ENCODE results near the gene KLC4.
"Not testable (repeated sequence)": the region's sequence is repeated elsewhere in the genome, so short reads cannot be mapped to it uniquely, and the experiment has no call there.

KLC4 gene

DNA sequence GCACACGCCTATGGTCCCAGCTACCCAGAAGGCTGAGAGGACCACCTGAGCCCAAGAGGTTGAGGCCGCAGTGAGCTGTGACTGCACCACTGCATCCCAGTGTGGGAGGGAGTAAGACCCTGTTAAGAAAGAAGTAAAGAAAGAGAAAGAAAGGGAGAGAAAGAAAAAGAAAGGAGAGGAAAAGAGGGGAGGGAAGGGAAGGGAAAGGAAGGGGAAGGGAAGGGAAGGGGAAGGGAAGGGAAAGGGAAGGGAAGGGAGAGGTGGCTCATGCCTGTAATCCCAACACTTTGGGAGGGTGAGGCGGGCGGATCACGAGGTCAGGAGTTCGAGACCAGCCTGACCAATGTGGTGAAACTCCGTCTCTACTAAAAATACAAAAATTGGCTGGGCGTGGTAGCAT is 18.0 kb upstream of the KLC4 start:
- not testable (repeated sequence) for H3K4me1 ChIP-seq (ENCODE audit: insufficient read depth, low read length); H3K4me3 ChIP-seq (ENCODE audit: low read length); H3K27me3 ChIP-seq (ENCODE audit: insufficient read depth, low read length); H2AFZ ChIP-seq (ENCODE audit: low read depth, low read length); H3K9me3 ChIP-seq (ENCODE audit: low read length)
- H3K36me3 ChIP-seq (ENCODE audit: insufficient read depth, low read length), result peaks cover 74% of the 10 kb centered on the region

DNA sequence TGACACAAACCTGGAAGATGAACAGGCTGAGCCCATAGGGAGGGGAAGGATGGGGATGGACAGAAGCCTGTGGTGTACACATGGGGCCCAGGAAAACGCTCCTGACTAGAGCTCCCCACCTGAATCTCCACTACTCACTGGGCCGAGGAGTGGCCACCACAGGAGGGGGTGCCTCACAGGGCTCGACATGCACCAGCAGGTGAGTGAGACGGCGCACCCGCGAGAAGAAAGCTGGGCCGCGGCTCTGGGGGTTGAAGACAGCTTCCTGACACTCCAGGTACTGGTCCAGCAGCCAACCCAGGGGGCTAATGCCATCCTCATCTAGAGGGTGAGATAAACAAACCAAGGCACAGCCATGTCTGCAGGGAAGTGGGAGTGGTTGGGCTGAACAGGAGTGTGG is 16.1 kb upstream of the KLC4 start:
- Histone ChIP-seq H2AFZ (ENCODE audit: low read depth, low read length) (no peak overlapping the region), H3K9me3 (ENCODE audit: low read length) (no peaks in the 10 kb centered on the region), H3K27me3 (ENCODE audit: insufficient read depth, low read length) (no peaks in the 10 kb centered on the region), H3K4me3 (ENCODE audit: low read length) (no peak overlapping the region), H3K36me3 (ENCODE audit: insufficient read depth, low read length) (peaks cover 73% of the 10 kb centered on the region), H3K4me1 (ENCODE audit: insufficient read depth, low read length) (no peaks in the 10 kb centered on the region)

DNA sequence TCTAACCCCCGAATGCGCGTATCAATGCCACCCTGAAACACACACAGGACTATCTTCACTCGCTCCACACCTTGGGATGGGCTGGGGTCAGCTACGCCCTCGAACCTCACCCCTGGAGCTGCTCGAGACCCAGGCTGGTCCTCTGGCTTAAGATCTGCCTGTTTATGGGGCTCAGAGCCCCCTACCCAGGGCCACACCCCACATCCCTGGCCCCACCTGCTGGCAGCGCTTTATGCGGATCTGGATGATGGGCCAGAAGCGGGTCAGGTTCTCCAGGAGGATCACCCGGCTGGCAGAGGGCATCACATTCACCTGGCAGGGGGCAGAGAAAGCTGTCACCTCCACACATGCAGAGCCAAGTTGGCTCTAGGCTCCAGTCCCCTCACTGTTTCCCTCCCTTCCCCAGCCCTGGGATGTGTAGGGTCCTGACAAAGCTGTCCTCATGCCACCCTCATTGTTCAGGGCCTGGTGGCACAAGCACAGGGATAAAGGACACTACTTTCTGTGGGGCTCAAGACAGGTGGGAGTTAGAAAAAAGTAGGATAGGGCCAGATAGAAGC is 14.0 kb upstream of the KLC4 start:
- Histone ChIP-seq H3K4me1 (ENCODE audit: insufficient read depth, low read length) (no peaks in the 10 kb centered on the region), H3K36me3 (ENCODE audit: insufficient read depth, low read length) (peaks cover 71% of the 10 kb centered on the region), H3K4me3 (ENCODE audit: low read length) (no peak overlapping the region), H3K27me3 (ENCODE audit: insufficient read depth, low read length) (no peaks in the 10 kb centered on the region), H2AFZ (ENCODE audit: low read depth, low read length) (no peak overlapping the region), H3K9me3 (ENCODE audit: low read length) (no peaks in the 10 kb centered on the region)

DNA sequence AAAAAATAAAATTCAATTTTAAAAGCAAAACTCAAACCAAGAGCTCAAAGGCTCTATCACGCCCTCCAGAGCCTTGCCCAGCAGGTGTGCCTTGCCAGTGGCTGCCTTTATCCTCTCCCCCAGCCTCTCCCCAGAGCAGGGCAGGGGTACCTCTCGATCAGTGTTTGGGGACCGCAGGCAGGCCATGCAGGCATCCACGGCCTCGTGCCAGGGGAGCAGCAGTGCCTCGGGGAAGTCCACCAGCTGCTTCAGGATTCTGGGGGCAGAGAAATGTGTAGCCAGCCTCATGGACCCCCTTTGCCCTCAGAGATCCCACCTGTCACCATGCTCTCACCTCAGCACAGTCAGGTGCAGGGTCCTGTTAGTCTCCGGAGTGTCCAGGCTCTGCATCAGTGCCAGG is 11.4 kb upstream of the KLC4 start:
- no peak overlapping the region for H3K4me3 ChIP-seq (ENCODE audit: low read length)
- peaks cover 1% of the 10 kb centered on the region for H3K4me1 ChIP-seq (ENCODE audit: insufficient read depth, low read length)
- H3K36me3 ChIP-seq (ENCODE audit: insufficient read depth, low read length), result peaks cover 67% of the 10 kb centered on the region
- no peak overlapping the region for H2AFZ ChIP-seq (ENCODE audit: low read depth, low read length)
- no peaks in the 10 kb centered on the region for H3K9me3 ChIP-seq (ENCODE audit: low read length)
- H3K27me3 ChIP-seq (ENCODE audit: insufficient read depth, low read length), result no peaks in the 10 kb centered on the region

DNA sequence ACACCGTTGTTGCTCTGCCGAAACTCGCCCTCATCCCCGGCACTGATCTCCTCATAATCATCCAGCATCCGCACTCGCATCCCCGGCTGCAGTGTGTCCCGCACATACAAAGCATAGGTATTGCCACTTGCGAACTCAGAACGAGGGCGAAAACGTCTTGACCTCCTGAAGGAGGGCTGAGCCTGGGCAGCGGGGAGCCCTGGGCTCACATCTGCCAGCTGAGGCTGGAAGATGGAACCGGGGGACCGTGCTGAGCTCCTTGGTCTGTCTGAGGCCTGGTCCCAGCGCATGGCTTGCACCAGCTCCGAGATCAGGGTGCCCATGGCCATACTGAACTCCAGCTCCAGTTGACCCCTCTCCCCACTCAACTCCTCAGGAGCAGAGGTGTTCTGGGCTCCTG is 8.4 kb upstream of the KLC4 start:
- H3K4me1 ChIP-seq (ENCODE audit: insufficient read depth, low read length), result peaks cover 12% of the 10 kb centered on the region
- peaks cover 50% of the 10 kb centered on the region for H3K36me3 ChIP-seq (ENCODE audit: insufficient read depth, low read length)
- no peak overlapping the region for H2AFZ ChIP-seq (ENCODE audit: low read depth, low read length)
- no peaks in the 10 kb centered on the region for H3K9me3 ChIP-seq (ENCODE audit: low read length)
- H3K27me3 ChIP-seq (ENCODE audit: insufficient read depth, low read length), result no peaks in the 10 kb centered on the region
- H3K4me3 ChIP-seq (ENCODE audit: low read length), result no peak overlapping the region

DNA sequence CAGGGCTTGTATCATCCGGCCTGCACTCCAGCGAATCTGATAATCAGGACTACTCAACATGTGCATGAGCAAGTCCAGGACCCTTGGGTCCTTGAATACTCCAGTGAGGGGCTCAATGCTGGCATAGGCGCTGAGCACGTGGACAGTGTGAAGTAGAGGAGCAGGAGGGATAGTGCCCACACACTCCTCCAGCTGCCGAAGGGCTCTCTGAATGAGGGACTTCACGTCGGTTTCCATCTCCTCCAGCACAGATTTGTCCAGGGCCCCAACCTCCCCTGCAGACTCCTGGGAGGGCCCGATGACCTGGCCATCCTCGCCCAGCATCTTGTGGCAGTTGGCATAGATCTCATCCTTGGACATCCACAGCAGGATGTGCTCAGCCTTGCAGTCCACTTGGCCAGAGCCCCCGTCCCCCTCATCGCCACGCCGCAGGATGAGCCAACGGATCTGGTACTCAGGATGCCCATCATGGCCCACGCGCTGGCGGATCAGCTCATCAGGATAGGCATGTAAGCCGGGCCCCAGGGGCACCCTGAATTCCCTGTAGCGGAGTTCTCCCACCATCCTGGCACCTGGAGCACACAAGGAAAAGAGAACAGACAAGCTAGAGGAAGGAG is 7.1 kb upstream of the KLC4 start:
- Histone ChIP-seq H3K27me3 (ENCODE audit: insufficient read depth, low read length) (no peaks in the 10 kb centered on the region), H3K4me1 (ENCODE audit: insufficient read depth, low read length) (peaks cover 12% of the 10 kb centered on the region), H3K9me3 (ENCODE audit: low read length) (no peaks in the 10 kb centered on the region), H2AFZ (ENCODE audit: low read depth, low read length) (no peak overlapping the region), H3K36me3 (ENCODE audit: insufficient read depth, low read length) (peaks cover 41% of the 10 kb centered on the region), H3K4me3 (ENCODE audit: low read length) (peak overlapping the region; percentile 56)

DNA sequence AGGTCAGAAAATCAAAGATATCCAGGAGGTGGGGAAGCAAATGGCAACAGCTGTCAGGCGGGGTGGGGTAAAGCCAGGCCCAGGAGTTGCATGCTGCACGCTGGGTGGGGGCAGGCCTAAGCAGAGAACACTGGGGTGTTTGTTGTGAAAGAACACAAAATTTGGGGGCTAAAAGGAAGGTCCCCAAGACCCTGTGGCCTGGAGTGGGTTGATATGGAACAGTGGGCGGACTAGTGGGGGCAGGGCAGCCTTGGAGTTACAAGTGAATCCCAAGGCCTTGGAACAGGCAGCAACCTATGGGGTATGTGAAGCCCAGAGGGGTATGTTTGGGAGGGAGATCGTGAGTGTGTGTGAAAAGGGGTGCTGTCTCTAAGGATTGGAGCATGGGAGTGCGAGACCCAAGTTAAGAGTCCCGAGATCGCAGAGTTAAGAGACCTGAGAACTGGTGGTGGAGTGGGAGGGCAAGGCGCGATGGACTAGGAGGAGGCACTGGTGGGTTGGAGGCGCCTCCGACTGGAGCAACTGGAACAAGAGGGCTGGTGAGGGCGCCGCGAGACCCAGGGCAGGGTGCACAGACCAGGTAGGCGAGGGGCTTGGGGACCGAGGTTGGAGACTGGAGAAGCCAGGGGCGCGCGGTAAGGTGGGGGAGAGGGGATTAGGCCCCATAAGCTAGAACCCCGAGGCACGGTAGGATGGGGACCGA is 6.4 kb upstream of the KLC4 start:
- Histone ChIP-seq H3K36me3 (ENCODE audit: insufficient read depth, low read length) (peaks cover 41% of the 10 kb centered on the region), H3K4me1 (ENCODE audit: insufficient read depth, low read length) (peaks cover 14% of the 10 kb centered on the region), H3K4me3 (ENCODE audit: low read length) (peak overlapping the region; percentile 56), H3K27me3 (ENCODE audit: insufficient read depth, low read length) (no peaks in the 10 kb centered on the region), H2AFZ (ENCODE audit: low read depth, low read length) (no peak overlapping the region), H3K9me3 (ENCODE audit: low read length) (no peaks in the 10 kb centered on the region)

DNA sequence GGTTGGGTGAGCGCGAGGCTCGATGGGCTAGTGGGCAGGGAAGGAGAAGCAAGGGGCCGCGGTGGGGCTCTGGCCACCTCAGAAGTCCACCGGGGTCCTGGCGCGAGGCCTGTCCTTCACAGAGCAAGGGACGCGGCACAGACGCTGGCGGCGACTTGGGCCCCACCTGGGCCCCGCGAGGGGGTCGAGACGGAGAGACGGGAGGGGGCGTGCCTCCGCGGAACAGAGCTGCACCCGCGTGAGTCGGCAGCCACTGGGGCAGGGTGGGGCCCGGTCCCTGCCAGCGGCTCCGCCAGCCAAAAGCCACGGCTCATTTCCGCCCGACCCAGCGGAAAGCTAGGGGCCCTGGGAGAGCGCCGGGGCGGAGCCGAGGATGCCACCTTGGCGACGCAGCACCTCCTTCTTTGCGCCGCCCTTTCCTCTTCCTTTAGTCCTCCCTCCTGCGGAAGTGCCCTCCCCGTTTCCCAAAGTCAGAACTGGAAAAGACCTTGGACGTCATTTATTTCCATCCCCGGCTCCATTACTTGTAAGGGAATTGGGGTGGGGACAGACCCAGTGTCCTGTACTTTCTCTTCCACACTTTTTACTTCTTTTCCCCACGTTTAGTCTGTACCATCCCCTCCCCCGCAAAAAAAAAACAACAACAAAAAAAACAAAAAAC is 5.8 kb upstream of the KLC4 start, which contains the start of gene CUL7:
Gene CUL7 (minus strand): TSS at position 307 of the 661 bp plus-strand sequence. CDS start 1,063 bp downstream, outside the sequence.
- Histone ChIP-seq H3K4me1 (ENCODE audit: insufficient read depth, low read length) (peaks cover 20% of the 10 kb centered on the region), H3K36me3 (ENCODE audit: insufficient read depth, low read length) (peaks cover 38% of the 10 kb centered on the region), H3K27me3 (ENCODE audit: insufficient read depth, low read length) (no peaks in the 10 kb centered on the region), H3K9me3 (ENCODE audit: low read length) (no peaks in the 10 kb centered on the region), H2AFZ (ENCODE audit: low read depth, low read length) (no peak within 1 kb of the TSS), H3K4me3 (ENCODE audit: low read length) (peak within 1 kb of the TSS; percentile 56)

DNA sequence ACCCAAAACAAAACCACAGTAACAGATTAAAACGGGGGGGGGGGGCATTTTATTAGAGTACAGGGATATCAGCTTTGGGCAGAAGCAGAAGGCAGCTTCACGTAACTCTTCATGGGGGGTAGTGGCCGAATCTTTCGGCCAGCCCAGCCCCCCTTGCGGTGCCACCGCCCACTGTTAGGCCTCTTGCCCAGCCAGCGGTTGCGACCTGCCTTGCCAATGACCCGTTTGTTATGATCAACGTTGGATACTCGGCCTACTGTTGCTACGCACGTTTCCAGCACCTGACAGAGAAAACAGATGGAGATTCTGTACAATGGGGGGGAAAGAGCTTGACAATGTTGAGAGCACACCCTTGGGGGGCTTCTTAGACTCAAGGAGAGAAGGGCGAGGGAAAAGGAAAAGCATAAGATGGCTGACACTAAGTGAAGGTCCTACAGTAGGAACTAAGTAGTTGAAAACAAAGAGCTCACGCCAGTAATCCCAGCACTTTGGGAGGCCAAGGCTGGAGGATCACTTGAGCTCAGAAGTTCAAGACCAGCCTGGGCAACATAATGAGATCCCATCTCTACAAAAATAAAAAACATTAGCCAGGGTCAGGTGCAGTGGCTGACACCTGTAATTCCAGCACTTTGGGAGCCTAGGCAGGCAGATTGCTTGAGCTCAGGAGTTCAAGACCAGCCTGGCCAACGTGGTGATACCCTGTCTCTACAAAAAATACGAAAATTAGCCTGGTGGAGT is 5.1 kb upstream of the KLC4 start:
- Histone ChIP-seq H2AFZ (ENCODE audit: low read depth, low read length) (no peak overlapping the region), H3K4me3 (ENCODE audit: low read length) (peak overlapping the region; percentile 56), H3K9me3 (ENCODE audit: low read length) (no peaks in the 10 kb centered on the region), H3K4me1 (ENCODE audit: insufficient read depth, low read length) (peaks cover 21% of the 10 kb centered on the region), H3K27me3 (ENCODE audit: insufficient read depth, low read length) (no peaks in the 10 kb centered on the region), H3K36me3 (ENCODE audit: insufficient read depth, low read length) (peaks cover 33% of the 10 kb centered on the region)

DNA sequence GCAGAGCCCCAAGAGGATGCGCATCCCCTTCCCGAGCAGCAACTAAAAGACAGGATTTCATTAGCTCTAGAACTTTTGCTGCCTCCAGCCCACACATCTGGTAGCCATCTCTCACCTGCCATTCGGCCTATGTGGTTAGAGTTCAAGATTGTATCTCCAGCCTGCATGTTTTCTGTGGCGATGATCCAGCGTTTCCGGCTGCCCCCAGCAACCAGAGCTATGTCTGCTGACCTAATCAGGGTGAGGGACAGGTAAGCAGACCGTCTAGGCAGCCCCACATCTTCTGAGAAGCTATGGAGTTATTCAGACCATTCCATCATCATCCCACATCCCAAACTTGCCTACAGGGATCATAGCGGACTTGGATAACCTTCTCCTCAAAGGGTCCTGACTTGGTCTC is 3.5 kb upstream of the KLC4 start:
- H3K27me3 ChIP-seq (ENCODE audit: insufficient read depth, low read length), result no peaks in the 10 kb centered on the region
- peaks cover 20% of the 10 kb centered on the region for H3K36me3 ChIP-seq (ENCODE audit: insufficient read depth, low read length)
- H2AFZ ChIP-seq (ENCODE audit: low read depth, low read length), result no peak overlapping the region
- peaks cover 29% of the 10 kb centered on the region for H3K4me1 ChIP-seq (ENCODE audit: insufficient read depth, low read length)
- H3K4me3 ChIP-seq (ENCODE audit: low read length), result no peak overlapping the region
- H3K9me3 ChIP-seq (ENCODE audit: low read length), result no peaks in the 10 kb centered on the region

DNA sequence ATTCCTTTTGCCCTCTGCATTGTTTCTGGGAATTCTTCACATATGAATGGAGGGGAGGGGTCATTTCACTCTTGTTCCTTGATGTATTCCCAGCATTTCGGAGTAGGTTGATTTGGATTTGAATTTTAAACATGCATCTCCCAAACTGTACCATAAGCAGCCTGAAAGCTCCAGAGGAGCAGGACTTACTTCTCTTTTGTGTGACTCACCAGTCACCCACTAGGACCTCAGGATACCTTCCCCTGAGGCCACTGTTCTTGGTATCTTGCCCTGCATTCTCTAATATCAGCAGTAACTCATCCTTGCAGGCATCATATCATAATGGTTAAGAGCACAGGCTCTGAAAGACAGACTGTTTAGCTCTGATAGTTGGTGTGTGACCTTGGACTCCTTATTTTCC is 900 bp upstream of the KLC4 start:
- Histone ChIP-seq H3K36me3 (ENCODE audit: insufficient read depth, low read length) (peaks cover 14% of the 10 kb centered on the region), H3K9me3 (ENCODE audit: low read length) (no peaks in the 10 kb centered on the region), H3K4me3 (ENCODE audit: low read length) (peak overlapping the region; percentile 81), H2AFZ (ENCODE audit: low read depth, low read length) (no peak overlapping the region), H3K4me1 (ENCODE audit: insufficient read depth, low read length) (peaks cover 23% of the 10 kb centered on the region), H3K27me3 (ENCODE audit: insufficient read depth, low read length) (no peaks in the 10 kb centered on the region)

DNA sequence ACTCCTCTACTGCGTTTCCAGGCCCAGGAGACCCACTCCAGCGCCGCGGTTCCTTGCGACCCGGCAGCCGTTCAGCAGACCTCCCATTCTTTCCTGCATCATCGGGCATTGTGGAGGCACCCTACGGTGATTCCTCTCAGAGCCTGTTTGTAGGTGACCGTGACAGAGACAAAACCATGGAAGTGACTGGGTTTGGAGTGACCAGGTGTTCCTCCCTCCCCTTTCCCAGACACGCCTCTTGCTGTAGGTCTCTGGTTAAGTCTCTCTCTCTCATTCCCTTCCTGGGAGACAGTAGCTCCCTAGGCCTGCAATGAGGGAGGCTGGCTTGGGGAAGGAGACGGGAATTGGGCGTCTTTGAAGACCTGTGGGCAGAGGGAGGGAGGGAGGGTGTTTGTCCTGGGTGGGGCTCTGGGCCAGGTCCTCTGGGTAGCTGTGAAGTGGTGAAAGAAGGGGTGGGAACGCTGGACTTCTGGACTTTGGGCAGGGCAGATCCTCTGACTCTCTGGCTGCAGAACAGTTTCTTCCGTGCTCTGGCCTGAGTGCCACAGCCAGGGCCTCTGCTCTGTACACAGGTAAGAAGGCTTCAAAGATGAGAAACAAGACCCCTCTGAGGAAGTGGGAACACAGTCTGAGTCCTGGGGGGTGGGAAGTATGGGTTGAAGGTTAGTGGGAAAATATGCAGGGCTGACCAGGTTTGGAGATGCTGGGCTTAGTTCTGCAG is 763 bp downstream of the KLC4 start:
- no peaks in the 10 kb centered on the region for H3K9me3 ChIP-seq (ENCODE audit: low read length)
- peak overlapping the region; percentile 81 for H3K4me3 ChIP-seq (ENCODE audit: low read length)
- H3K36me3 ChIP-seq (ENCODE audit: insufficient read depth, low read length), result peaks cover 20% of the 10 kb centered on the region
- H3K4me1 ChIP-seq (ENCODE audit: insufficient read depth, low read length), result peaks cover 16% of the 10 kb centered on the region
- peak overlapping the region; percentile 35 for H2AFZ ChIP-seq (ENCODE audit: low read depth, low read length)
- H3K27me3 ChIP-seq (ENCODE audit: insufficient read depth, low read length), result no peaks in the 10 kb centered on the region
